HG03469 (cell line): Measurements from ENCODE around the gene FITM2.
"Not testable (repeated sequence)": the region's sequence is repeated elsewhere in the genome, so short reads cannot be mapped to it uniquely, and the experiment has no call there.

ENCODE experiments used
- ATAC-seq: cut with Tn5 transposase; IDR thresholded peaks from one replicate; pipeline ENCODE4 v1.9.1; 2021; ENCODE audit warnings: mild to moderate bottlenecking, moderate library complexity, moderate number of reproducible peaks; ENCODE audit not compliant: unreplicated experiment

The FITM2 gene

GRCh38 chr20:44334306-44334705 lies 23.3 kb upstream of the FITM2 start:
- ATAC-seq = no peak

GRCh38 chr20:44331201-44331600 lies 20.2 kb upstream of the FITM2 start:
- ATAC-seq = no peak

- ATAC-seq = no peak
These were observed 17.4 kb upstream of the FITM2 start for GRCh38 chr20:44328428-44328827.

- ATAC-seq = not testable (repeated sequence)
These were observed 16.7 kb upstream of the FITM2 start for GRCh38 chr20:44327748-44328147.

- ATAC-seq = no peak
These were observed 15.6 kb upstream of the FITM2 start for GRCh38 chr20:44326391-44327159.

- no peak for ATAC-seq
These were observed 13.3 kb upstream of the FITM2 start for GRCh38 chr20:44324343-44324742.

- ATAC-seq = no peak
These were observed 8.9 kb upstream of the FITM2 start for GRCh38 chr20:44319839-44320422.

GRCh38 chr20:44314870-44315269 lies 3.9 kb upstream of the FITM2 start:
- no peak for ATAC-seq

- no peak for ATAC-seq
These were observed 989 bp downstream of the FITM2 start for GRCh38 chr20:44309763-44310663.

- no peak for ATAC-seq
These were observed 4.1 kb downstream of the FITM2 start for GRCh38 chr20:44306927-44307326.

- ATAC-seq = no peak
These were observed 6.6 kb downstream of the FITM2 start for GRCh38 chr20:44304383-44304782.

- ATAC-seq = no peak
These were observed 8.3 kb downstream of the FITM2 start for GRCh38 chr20:44302736-44303135.

GRCh38 chr20:44302026-44302669 lies 8.9 kb downstream of the FITM2 start:
- no peak for ATAC-seq

- ATAC-seq = no peak
These were observed 9.7 kb downstream of the FITM2 start for GRCh38 chr20:44301285-44301684.

GRCh38 chr20:44299011-44299535 lies 11.9 kb downstream of the FITM2 start:
- not testable (repeated sequence) for ATAC-seq

- ATAC-seq = no peak
These were observed 13.3 kb downstream of the FITM2 start for GRCh38 chr20:44297721-44298120.

- no peak for ATAC-seq
These were observed 15.0 kb downstream of the FITM2 start for GRCh38 chr20:44296011-44296410.

GRCh38 chr20:44291754-44292153 lies 19.2 kb downstream of the FITM2 start:
- no peak for ATAC-seq

GRCh38 chr20:44288252-44288651 lies 22.8 kb downstream of the FITM2 start:
- ATAC-seq = no peak

GRCh38 chr20:44287272-44288097 lies 23.5 kb downstream of the FITM2 start:
- ATAC-seq = no peak
